Activated CD8-positive, alpha-beta memory T cell treated with anti-CD3 and anti-CD28 coated beads, Interleukin-2, amount 50 U/mL, for 48 hours (primary cell): Measurements from ENCODE around the gene BRCA1.
"Not testable (repeated sequence)": the region's sequence is repeated elsewhere in the genome, so short reads cannot be mapped to it uniquely, and the experiment has no call there.

Source experiments
- DNase-seq: peaks from one replicate; pipeline ENCODE4 v3.0.0-alpha.2; 2020

The BRCA1 gene

GRCh38 chr17:43068570-43069367, 56.4 kb downstream of the BRCA1 start:
- DNase-seq, result no peak

GRCh38 chr17:43062984-43063638, 62.1 kb downstream of the BRCA1 start:
- no peak for DNase-seq

- DNase-seq, result no peak
Observed at GRCh38 chr17:43056051-43056450, 69.1 kb downstream of the BRCA1 start.

- DNase-seq, result not testable (repeated sequence)
Observed at GRCh38 chr17:43053008-43053407, 72.2 kb downstream of the BRCA1 start.

GRCh38 chr17:43051969-43052368, 73.2 kb downstream of the BRCA1 start:
- no peak for DNase-seq

GRCh38 chr17:43044024-43044423, 81.1 kb downstream of the BRCA1 start:
- DNase-seq, result no peak

- DNase-seq, result no peak
Observed at GRCh38 chr17:43043307-43043706, 81.9 kb downstream of the BRCA1 start.

GRCh38 chr17:43042025-43042628, 83.0 kb downstream of the BRCA1 start:
- no peak for DNase-seq

- no peak for DNase-seq
Observed at GRCh38 chr17:43040655-43041054, 84.5 kb downstream of the BRCA1 start.

- no peak for DNase-seq
Observed at GRCh38 chr17:43039646-43040045, 85.5 kb downstream of the BRCA1 start.

- DNase-seq, result no peak
Observed at GRCh38 chr17:43034894-43035293, 90.3 kb downstream of the BRCA1 start.

GRCh38 chr17:43033948-43034881, 90.9 kb downstream of the BRCA1 start:
- DNase-seq, result no peak

- DNase-seq, result no peak
Observed at GRCh38 chr17:43031666-43032065, 93.5 kb downstream of the BRCA1 start.

GRCh38 chr17:43030137-43030767, 94.9 kb downstream of the BRCA1 start:
- DNase-seq, result no peak

GRCh38 chr17:43028221-43028861, 96.8 kb downstream of the BRCA1 start:
- DNase-seq, result no peak

- DNase-seq, result no peak
Observed at GRCh38 chr17:43027091-43028032, 97.8 kb downstream of the BRCA1 start.

- no peak for DNase-seq
Observed at GRCh38 chr17:43026595-43026994, 98.6 kb downstream of the BRCA1 start.

GRCh38 chr17:43025766-43026537, 99.2 kb downstream of the BRCA1 start:
- no peak for DNase-seq

- no peak for DNase-seq
Observed at GRCh38 chr17:43025290-43025657, 99.9 kb downstream of the BRCA1 start.
